ENCODE results near the gene SHD.

Gene SHD

DNA sequence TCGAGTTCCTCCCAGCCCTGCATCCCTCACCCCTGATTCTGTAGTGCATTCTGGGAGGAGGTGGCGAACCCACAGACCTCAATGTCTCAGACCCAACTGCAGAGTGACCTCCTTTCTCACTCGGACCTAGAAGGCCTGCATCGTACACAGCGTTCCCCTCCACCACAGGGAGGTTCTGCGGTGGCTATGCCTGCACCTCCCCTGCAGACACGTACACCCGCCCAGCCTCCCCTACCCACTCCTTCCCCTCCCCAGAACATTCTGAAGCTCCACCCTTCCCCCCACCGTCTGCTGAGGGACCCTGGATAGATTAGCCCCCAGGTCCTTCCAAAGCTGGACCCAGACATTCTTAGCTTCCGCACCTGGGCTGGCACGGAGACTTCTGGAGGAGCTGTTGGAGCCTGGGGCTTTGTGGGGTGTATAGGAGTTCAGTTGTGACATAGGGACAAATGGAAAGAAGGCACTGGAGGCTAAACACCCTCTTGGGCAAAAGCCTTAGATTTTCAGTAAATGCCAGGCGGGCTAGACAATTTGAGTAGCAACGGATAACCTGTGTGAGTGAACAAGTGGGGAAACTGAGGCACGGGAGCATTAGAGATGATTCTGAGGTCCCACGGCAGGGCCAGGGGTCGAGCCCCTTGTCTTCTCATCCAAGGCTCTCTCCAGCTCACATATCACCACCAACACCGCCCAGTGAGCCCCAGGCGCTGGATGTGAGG is 24.9 kb downstream of the SHD start:
- Mint-ChIP-seq H3K4me3 (peak overlapping the region; percentile 80), H3K4me1 (peaks cover 30% of the 10 kb centered on the region), H3K9me3 (no peaks in the 10 kb centered on the region), H3K27ac (no peak overlapping the region), H3K27me3 (no peaks in the 10 kb centered on the region), H3K36me3 (no peaks in the 10 kb centered on the region)

DNA sequence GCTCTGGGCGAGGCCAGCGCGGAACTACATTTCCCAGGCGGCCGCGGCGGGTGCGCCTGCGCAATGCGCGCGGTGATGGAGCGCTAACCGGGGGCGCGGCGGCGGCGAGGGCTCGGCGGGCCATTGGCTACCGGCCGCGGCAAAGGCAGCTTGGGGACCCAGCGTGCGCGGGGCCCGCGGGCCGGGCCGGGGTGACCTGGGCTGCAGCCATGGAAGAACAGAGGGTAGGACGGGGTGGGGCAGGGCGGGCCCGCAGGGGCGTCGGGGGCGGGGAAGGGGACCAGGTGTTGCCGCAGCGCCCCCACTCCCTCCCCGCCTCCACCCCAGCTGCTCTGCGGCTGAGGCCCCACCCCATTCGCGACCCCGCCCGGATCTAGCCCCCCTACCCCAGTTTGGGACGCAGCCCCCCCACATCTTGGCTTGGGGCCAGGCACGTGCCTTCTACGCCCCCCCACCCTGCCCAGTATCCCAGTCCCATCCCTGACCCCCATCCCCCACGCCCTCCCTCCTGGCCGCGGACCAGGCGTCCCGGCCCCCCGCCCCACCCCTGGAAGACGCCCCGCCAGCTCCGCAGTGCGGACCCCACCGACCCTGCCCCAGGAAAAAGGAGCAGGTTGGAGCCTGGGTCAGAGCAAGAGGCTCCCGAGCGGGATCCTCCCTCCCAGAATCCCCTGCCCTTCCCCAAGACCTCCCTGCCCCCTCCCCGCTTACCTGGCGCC is 25.6 kb downstream of the SHD start, which contains the start of gene FSD1:
Gene FSD1 (plus strand): TSS at position 61 of the 719 bp plus-strand sequence. CDS start 149 bp downstream, at position 210.
- peaks cover 30% of the 10 kb centered on the region for H3K4me1 Mint-ChIP-seq
- no peaks in the 10 kb centered on the region for H3K27me3 Mint-ChIP-seq
- peak within 1 kb of the TSS; percentile 80 for H3K4me3 Mint-ChIP-seq
- H3K36me3 Mint-ChIP-seq, result no peaks in the 10 kb centered on the region
- H3K9me3 Mint-ChIP-seq, result no peaks in the 10 kb centered on the region
- H3K27ac Mint-ChIP-seq, result no peak within 1 kb of the TSS

DNA sequence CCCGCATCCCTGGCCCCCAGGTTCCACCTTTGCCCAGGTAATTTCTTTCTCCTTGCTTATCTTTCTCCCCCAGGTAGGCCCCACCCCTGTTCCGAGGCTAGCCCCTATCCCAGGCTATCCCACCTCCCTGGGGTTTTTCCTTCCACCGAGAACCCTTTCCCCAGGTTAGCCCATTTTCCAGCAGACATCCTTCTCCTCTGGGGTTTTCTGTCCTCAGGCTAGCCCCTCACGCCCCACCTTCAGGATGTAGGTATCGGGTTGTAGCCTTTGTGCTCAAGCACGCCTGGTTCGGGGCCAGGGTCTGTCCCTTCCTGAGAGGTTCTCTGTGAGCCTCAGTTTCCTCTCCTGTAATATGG is 26.2 kb downstream of the SHD start:
- Mint-ChIP-seq H3K4me3 (peak overlapping the region; percentile 49), H3K4me1 (peaks cover 30% of the 10 kb centered on the region), H3K27me3 (no peaks in the 10 kb centered on the region), H3K36me3 (no peaks in the 10 kb centered on the region), H3K9me3 (no peaks in the 10 kb centered on the region), H3K27ac (no peak overlapping the region)

DNA sequence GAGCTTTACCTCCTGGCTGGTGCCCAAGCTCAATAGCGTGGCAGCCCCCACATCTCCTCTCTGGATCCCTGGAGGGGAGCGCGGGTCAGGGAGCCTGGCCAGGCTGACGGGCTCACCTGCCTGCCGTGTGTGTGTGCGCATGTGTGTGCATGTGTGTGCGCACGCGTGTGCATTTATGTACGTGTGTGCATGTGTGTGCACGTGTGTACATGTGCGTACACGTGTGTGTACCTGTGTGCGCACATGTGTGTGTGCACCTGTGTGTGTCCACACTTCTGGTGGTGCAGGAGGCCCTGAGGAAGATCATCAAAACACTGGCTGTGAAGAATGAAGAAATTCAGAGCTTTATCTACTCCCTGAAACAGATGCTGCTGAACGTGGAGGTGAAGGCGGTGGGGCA is 26.6 kb downstream of the SHD start:
- H3K4me1 Mint-ChIP-seq, result peaks cover 26% of the 10 kb centered on the region
- no peaks in the 10 kb centered on the region for H3K9me3 Mint-ChIP-seq
- peak overlapping the region; percentile 49 for H3K4me3 Mint-ChIP-seq
- no peak overlapping the region for H3K27ac Mint-ChIP-seq
- no peaks in the 10 kb centered on the region for H3K36me3 Mint-ChIP-seq
- H3K27me3 Mint-ChIP-seq, result no peaks in the 10 kb centered on the region

DNA sequence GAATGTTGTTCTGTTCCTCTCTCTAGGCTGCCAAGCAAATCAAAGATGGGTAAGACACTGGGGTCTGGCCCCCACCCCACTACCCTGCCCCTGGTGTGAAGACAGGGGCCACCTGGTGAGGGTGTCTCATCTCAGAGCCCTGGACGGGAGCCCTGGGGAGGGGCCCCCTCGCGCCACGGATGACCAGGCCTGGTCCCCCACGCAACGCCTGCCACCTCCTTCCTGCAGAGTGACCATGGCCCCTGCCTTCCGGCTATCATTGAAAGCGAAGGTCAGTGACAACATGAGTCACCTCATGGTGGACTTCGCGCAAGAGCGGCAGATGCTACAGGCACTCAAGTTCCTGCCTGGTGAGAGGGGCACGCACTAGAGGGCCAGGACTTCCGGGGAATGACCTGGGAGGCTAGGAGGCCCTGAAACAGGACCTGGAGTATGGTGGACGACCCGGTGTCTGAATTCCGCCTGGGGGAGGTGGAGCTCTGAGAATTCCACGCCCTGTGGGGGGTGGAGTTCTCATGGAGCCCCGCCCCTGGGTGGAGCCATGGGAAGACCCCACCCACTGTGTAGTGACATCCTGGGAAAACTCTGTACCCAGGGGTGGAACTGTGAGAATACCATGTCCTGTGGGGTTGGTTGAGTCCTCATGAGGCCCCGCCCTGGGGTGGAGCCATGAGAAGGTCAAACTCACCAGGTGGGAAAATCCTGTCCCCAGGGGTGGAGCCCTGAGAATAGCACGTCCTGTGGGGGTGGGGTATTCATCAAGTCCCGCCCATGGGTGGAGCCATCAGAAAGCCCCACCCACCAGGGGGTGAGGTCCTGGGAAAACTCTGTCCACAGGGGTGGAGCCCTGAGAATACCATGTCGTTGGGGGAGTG is 31.4 kb downstream of the SHD start:
- H3K27me3 Mint-ChIP-seq, result no peaks in the 10 kb centered on the region
- no peak overlapping the region for H3K27ac Mint-ChIP-seq
- no peaks in the 10 kb centered on the region for H3K9me3 Mint-ChIP-seq
- no peaks in the 10 kb centered on the region for H3K36me3 Mint-ChIP-seq
- no peaks in the 10 kb centered on the region for H3K4me1 Mint-ChIP-seq
- H3K4me3 Mint-ChIP-seq, result no peak overlapping the region

DNA sequence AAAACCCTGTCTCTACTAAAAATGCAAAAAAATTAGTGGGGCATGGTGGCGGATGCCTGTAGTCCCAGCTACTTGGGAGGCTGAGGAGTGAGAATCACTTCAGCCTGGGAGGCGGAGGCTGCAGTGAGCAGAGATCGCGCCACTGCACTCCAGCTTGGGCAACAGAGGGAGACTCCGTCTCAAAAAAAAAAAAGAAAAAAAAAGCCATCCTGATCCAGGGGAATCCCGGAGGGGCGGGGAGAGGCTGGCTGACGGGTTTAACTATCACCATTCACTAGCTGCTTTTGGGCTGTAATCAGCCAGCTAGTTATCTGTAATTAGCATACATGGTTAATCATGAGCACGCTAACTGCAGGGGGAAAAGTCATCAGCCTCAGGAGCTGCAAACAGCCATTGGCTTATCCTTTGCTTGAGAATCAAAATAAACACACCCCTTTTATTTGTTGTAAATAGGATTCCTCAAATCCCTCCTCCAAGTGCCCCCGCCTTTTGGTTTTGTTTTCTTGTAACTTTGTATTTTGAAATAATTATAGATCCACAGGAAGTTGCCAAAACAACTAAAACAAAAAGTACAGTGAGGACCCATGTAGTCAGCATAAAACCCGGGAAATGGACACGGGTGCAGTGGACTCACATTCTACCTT is 34.9 kb downstream of the SHD start:
- no peak overlapping the region for H3K27ac Mint-ChIP-seq
- H3K27me3 Mint-ChIP-seq, result no peaks in the 10 kb centered on the region
- H3K36me3 Mint-ChIP-seq, result no peaks in the 10 kb centered on the region
- H3K4me3 Mint-ChIP-seq, result no peak overlapping the region
- H3K4me1 Mint-ChIP-seq, result peaks cover under 1% of the 10 kb centered on the region
- H3K9me3 Mint-ChIP-seq, result no peaks in the 10 kb centered on the region

DNA sequence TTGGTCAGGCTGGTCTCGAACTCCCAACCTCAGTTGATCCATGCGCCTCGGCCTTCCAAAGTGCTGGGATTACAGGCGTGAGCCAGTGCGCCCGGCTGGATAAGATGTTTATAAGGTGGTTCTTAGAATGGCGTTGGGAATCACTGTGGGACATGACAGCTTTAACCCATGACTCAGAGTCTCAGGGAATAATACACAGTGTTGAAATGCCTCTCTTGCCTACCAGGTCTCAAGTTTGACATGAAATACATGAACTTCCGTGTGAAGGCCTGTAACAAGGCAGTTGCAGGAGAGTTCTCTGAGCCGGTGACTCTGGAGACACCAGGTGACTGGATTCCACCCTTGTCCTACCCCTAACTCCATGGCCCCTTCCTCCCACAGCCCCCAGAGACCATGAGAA is 37.9 kb downstream of the SHD start:
- H3K4me1 Mint-ChIP-seq, result peaks cover 3% of the 10 kb centered on the region
- H3K27ac Mint-ChIP-seq, result no peak overlapping the region
- H3K9me3 Mint-ChIP-seq, result no peaks in the 10 kb centered on the region
- no peaks in the 10 kb centered on the region for H3K27me3 Mint-ChIP-seq
- H3K36me3 Mint-ChIP-seq, result no peaks in the 10 kb centered on the region
- no peak overlapping the region for H3K4me3 Mint-ChIP-seq

DNA sequence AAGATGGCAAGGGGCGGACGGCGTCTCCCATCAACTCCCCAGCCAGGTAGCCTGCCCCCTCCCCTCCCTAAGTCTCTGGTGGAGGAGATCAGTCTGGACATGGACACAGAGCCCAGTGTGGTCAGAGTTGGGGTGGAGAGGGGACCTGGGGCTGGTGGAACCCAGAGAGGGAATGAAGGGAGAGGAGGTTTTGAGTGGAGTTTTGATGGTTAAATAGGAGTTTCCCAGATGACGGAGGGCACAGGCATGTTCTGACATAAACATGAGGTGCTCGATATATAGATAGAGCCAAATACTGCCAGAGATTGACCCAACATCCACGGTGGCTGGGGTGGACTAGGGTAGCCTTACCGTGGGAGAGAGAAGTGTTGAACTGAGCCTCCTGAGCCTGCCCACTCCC is 39.4 kb downstream of the SHD start:
- Mint-ChIP-seq H3K9me3 (no peaks in the 10 kb centered on the region), H3K4me1 (peaks cover 3% of the 10 kb centered on the region), H3K36me3 (no peaks in the 10 kb centered on the region), H3K27ac (no peak overlapping the region), H3K27me3 (no peaks in the 10 kb centered on the region), H3K4me3 (no peak overlapping the region)

DNA sequence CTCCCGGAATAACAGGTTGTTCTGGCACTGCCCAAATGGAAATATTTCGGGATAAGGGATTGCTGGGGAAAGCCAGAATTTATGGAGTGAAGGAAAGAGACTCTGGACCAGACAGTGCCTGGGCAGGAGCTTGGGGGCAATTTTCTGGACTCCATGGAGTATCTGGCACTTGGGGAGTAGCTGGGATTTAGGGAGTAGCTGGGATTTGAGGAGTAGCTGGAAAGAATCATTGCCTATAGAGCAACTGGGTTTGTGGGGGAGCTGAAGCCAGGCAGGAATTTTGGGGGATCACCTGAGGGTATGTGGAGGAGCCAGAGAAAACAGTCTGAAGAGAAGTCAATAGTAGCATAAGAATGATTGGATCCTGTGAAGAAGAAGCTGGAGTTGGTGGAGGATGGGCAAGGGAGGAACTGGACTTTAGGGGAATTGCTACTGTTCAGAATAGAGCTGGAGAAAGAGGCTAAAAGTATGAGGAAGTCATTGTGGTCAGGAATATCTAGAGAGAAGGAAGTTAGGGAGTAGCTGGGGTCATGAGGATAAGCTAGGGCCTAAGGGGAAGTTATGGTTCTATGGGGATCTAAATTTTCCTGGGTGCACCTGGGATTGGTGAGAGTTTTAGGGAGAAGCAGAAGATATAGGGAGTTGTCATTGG is 40.1 kb downstream of the SHD start:
- H3K36me3 Mint-ChIP-seq, result no peaks in the 10 kb centered on the region
- H3K4me3 Mint-ChIP-seq, result no peak overlapping the region
- no peaks in the 10 kb centered on the region for H3K27me3 Mint-ChIP-seq
- peaks cover 3% of the 10 kb centered on the region for H3K4me1 Mint-ChIP-seq
- peak overlapping the region; percentile 39 for H3K27ac Mint-ChIP-seq
- no peaks in the 10 kb centered on the region for H3K9me3 Mint-ChIP-seq

DNA sequence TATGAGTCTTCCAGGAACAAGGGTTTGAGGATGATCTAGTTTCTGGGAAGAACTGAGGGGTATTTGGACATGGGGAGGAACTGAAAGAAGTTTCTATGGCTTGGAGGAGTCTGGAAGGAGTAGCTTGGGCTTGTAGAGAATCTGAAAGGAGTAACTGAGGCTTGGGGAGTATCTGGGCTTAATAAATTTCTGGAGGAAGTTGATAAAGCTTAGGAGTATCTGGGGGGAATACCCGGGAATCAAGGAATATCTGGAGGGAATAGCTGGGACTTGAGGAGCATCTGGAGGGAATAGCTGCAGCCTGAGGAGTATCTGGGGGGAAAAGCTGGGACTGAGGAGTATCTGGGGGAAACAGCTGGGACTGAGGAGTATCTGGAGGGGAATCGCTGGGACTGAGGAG is 41.4 kb downstream of the SHD start:
- no peaks in the 10 kb centered on the region for H3K9me3 Mint-ChIP-seq
- H3K4me1 Mint-ChIP-seq, result peaks cover 3% of the 10 kb centered on the region
- no peak overlapping the region for H3K27ac Mint-ChIP-seq
- no peak overlapping the region for H3K4me3 Mint-ChIP-seq
- H3K27me3 Mint-ChIP-seq, result no peaks in the 10 kb centered on the region
- H3K36me3 Mint-ChIP-seq, result no peaks in the 10 kb centered on the region

DNA sequence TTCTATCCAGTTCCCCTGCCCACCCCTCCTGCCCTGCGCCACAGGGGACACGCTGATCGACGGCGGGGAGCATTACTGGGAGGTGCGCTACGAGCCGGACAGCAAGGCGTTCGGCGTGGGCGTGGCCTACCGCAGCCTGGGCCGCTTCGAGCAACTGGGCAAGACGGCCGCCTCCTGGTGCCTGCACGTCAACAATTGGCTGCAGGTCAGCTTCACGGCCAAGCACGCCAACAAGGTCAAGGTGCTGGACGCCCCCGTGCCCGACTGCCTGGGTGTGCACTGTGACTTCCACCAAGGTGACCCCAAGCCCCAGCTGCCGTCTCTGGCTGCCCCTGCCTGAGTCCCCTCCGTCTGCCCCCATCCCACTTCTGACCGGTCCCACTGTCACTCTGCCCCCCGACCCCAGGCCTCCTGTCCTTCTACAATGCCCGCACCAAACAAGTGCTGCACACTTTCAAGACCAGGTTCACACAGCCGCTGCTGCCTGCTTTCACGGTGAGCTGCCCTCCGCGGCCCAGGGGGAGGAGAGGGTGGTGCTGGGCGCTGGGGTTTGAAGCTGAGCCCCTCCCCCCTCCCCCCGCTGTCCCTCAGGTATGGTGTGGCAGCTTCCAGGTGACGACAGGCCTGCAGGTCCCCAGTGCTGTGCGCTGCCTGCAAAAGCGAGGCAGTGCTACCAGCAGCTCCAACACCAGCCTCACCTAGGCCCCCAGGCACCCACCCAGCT is 44.0 kb downstream of the SHD start:
- H3K27ac Mint-ChIP-seq, result no peak overlapping the region
- H3K9me3 Mint-ChIP-seq, result no peaks in the 10 kb centered on the region
- H3K4me3 Mint-ChIP-seq, result no peak overlapping the region
- no peaks in the 10 kb centered on the region for H3K36me3 Mint-ChIP-seq
- H3K27me3 Mint-ChIP-seq, result no peaks in the 10 kb centered on the region
- H3K4me1 Mint-ChIP-seq, result peaks cover 21% of the 10 kb centered on the region

DNA sequence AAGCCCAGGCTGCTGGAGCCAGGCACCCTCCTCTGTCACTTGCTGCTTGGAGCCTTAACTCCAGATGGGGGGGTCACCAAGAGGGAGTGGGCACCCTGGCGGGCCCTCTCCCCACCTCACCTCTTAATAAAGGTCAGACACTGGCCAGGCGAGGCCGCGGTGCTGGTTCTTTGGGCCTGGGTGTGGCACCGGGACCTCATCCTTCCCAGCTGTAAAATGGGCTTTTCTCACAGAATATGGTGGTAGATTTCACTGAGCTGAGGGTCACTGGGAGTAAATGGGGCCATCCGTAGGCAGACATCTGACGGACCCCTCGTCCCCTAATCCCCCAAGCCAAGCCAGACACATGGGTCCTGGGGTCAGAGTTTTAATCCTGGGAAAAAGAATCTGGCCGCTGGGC is 44.6 kb downstream of the SHD start:
- Mint-ChIP-seq H3K4me1 (peaks cover 21% of the 10 kb centered on the region), H3K27ac (no peak overlapping the region), H3K4me3 (no peak overlapping the region), H3K27me3 (no peaks in the 10 kb centered on the region), H3K9me3 (no peaks in the 10 kb centered on the region), H3K36me3 (no peaks in the 10 kb centered on the region)

DNA sequence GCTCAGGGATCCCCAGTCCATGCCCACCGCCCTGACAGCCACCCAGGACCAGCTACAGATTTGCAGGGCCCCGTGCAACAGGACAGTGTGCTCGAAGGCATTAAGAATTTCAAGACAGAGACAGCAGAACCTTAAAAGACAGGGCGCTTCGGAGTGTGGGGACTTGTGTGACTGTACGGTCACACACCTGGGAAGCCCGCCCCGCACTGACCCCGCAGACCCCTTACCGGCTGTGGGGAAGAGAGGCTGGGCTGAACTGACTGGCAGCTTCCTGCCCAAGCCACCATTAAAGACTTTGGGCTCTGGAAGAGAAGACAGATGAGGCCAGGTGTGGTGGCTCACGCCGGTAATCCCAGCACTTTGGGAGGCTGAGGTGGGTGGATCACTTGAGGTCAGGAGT is 45.2 kb downstream of the SHD start:
- no peaks in the 10 kb centered on the region for H3K27me3 Mint-ChIP-seq
- no peak overlapping the region for H3K4me3 Mint-ChIP-seq
- no peaks in the 10 kb centered on the region for H3K9me3 Mint-ChIP-seq

DNA sequence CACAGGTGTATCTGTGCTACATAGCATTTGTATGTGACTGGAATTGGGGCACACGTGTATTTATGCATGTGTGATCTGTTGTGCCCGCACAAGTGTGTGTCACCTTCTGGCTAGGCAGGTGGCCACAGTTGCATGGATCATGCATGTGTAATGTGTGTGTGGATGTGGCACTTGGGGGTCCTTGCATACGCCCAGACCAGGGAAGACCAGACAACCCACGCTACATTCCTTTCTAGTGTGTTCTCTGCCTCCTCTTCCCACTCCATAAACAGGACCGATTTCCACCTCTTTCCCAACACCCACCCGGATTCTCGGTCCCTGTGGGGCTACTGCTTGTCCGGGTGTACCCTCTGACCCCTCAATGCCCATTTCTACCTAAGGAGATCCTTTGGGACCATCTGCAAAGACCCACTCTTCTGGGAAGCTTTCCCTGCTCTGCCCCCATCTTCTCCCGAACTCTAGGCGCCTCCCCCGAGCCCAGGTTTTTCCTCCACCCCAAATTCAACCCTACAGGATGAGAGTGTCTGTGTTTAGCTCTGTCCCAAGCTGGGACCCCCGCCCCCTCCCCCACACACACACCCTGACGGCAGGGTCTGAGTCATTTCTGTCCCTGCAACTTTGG is 47.3 kb downstream of the SHD start:
- H3K27me3 Mint-ChIP-seq, result no peaks in the 10 kb centered on the region
- peak overlapping the region; percentile 62 for H3K27ac Mint-ChIP-seq
- H3K9me3 Mint-ChIP-seq, result no peaks in the 10 kb centered on the region
- H3K4me3 Mint-ChIP-seq, result peak overlapping the region; percentile 74
- peaks cover 17% of the 10 kb centered on the region for H3K4me1 Mint-ChIP-seq
- no peaks in the 10 kb centered on the region for H3K36me3 Mint-ChIP-seq

More for the DNA sequence above, 45.2 kb downstream of the SHD start:
- Mint-ChIP-seq H3K27ac (no peak overlapping the region), H3K36me3 (no peaks in the 10 kb centered on the region), H3K4me1 (peaks cover 18% of the 10 kb centered on the region)

Measured in activated naive CD4-positive, alpha-beta T cell treated with anti-CD3 and anti-CD28 coated beads, Interleukin-2, amount 50 U/mL, for 24 hours (primary cell).